ENCODE data around the gene VENTX.

Gene VENTX

GRCh38 chr10:133283931-133284330 is 46.3 kb downstream of the VENTX start:
- no peak for DNase-seq (ENCODE audit: low read depth in 3 of 3)

GRCh38 chr10:133285217-133285616 is 47.6 kb downstream of the VENTX start:
- DNase-seq (ENCODE audit: low read depth in 3 of 3): no peak

- DNase-seq (ENCODE audit: low read depth in 3 of 3): no peak
These were observed 48.7 kb downstream of the VENTX start for GRCh38 chr10:133286366-133286765.

GRCh38 chr10:133287832-133288500 is 50.3 kb downstream of the VENTX start:
- DNase-seq (ENCODE audit: low read depth in 3 of 3): no peak

- no peak for DNase-seq (ENCODE audit: low read depth in 3 of 3)
These were observed 52.1 kb downstream of the VENTX start for GRCh38 chr10:133289761-133290160.

Data from stimulated activated CD4-positive, alpha-beta T cell treated with anti-CD3 and anti-CD28 coated beads, TNF-alpha, amount 100 ng/mL, for 48 hours (primary cell).